CD4-positive, alpha-beta memory T cell (primary cell): ENCODE results near the gene PEPD. TPM values are rescaled to one million over a fixed set of nuclear protein-coding genes. Genes with fewer than 3 reads are reported as not detected.

ENCODE experiments used
- CTCF ChIA-PET: fragments of 350-600 bp; sonication (Branson Sonifier 250); formaldehyde crosslinking; loops from one replicate; lab custom pipeline; 2021; ENCODE audit warnings: inconsistent platforms; ENCODE audit not compliant: partially characterized antibody; lab: Charles Lee
- POLR2A ChIA-PET: fragments of 350-600 bp; sonication (Branson Sonifier 250); formaldehyde crosslinking; loops from one replicate; lab custom pipeline; 2021; ENCODE audit not compliant: partially characterized antibody; lab: Charles Lee
- DNase-seq, 5 donors: peaks; one replicate each; pipeline versions ENCODE4 v3.0.0 to v3.0.0-alpha.2; 2020 to 2022; ENCODE audit warnings: mixed read lengths in 1 of 5
- H3K27ac ChIP-seq: one replicate; pipeline ENCODE4 v1.7.0; 2013; ENCODE audit warnings: low read depth, low read length
- H3K27me3 ChIP-seq: 2 replicates; pipeline ENCODE4 v1.7.0; 2013; ENCODE audit warnings: mild to moderate bottlenecking, low read length, moderate library complexity; ENCODE audit not compliant: insufficient read depth
- H3K36me3 ChIP-seq: 2 replicates; pipeline ENCODE4 v1.7.0; 2013; ENCODE audit warnings: mild to moderate bottlenecking, low read length, moderate library complexity; ENCODE audit not compliant: insufficient read depth
- H3K4me1 ChIP-seq: 2 replicates; pipeline ENCODE4 v1.7.0; 2013; ENCODE audit warnings: mild to moderate bottlenecking, low read length, moderate library complexity; ENCODE audit not compliant: insufficient read depth
- H3K4me3 ChIP-seq, 2 donors: one replicate each; pipeline ENCODE4 v1.7.0; 2013; ENCODE audit warnings: low read length in 2 of 2, mild to moderate bottlenecking in 1 of 2
- H3K9me3 ChIP-seq, 2 donors: one replicate each; pipeline ENCODE4 v1.7.0; 2013; ENCODE audit warnings: low read length in 2 of 2, control low read depth in 1 of 2; ENCODE audit not compliant: control insufficient read depth in 1 of 2
- H3K27ac Mint-ChIP-seq, 7 donors: one replicate each; pipeline ENCODE4 v1.8.0; 2020 to 2021; ENCODE audit warnings: mixed read lengths in 7 of 7, mild to moderate bottlenecking in 6 of 7, inconsistent platforms in 3 of 7, moderate library complexity in 3 of 7
- H3K27me3 Mint-ChIP-seq, 2 donors: one replicate each; pipeline ENCODE4 v1.8.0; 2020 to 2021; ENCODE audit warnings: mixed read lengths in 2 of 2
- H3K36me3 Mint-ChIP-seq, 2 donors: one replicate each; pipeline ENCODE4 v1.8.0; 2020 to 2021; ENCODE audit warnings: mixed read lengths in 2 of 2, inconsistent platforms in 1 of 2, mild to moderate bottlenecking in 1 of 2
- H3K4me1 Mint-ChIP-seq, 4 donors: one replicate each; pipeline ENCODE4 v1.8.0; 2020 to 2021; ENCODE audit warnings: mixed read lengths in 4 of 4, mild to moderate bottlenecking in 1 of 4
- H3K4me3 Mint-ChIP-seq, 8 donors: one replicate each; pipeline ENCODE4 v1.8.0; 2020 to 2021; ENCODE audit warnings: mixed read lengths in 8 of 8, mild to moderate bottlenecking in 7 of 8, moderate library complexity in 6 of 8, inconsistent platforms in 3 of 8
- H3K9me3 Mint-ChIP-seq, 8 donors: one replicate each; pipeline ENCODE4 v1.8.0; 2020 to 2021; ENCODE audit warnings: mixed read lengths in 8 of 8, mild to moderate bottlenecking in 5 of 8, inconsistent platforms in 3 of 8, moderate library complexity in 1 of 8
- intact Hi-C: fragments of 100-400 bp; cut with micrococcal nuclease; formaldehyde crosslinking; loops from one replicate; pipeline ENCODE4 v1.15.1; 2023
- polyA plus RNA-seq, 2 donors: library from polyadenylated mRNA; unstranded; fragments of 300-500 nt; fragmentation: Illumina TruSeq; gene quantifications; one replicate each; pipeline ENCODE4 v1.2.3, GENCODE V29; 2021
- total RNA-seq, 2 experiments: library from RNA; stranded (reverse); gene quantifications; one replicate each; pipeline ENCODE4 v1.2.3, GENCODE V29; 2021

PEPD gene
- total and polyA plus RNA-seq, 4 experiments from 2014 or later, result 27.6 to 213 (median 77.8) TPM

GRCh38 chr19:33471111-33471996, 50.2 kb downstream of the PEPD start:
- ChIA-PET CTCF (no interaction called here), POLR2A (no interaction called here)
- Mint-ChIP-seq H3K4me1 (peaks cover 0 to 10% (median 6%) of the 10 kb centered on the region in 4 donors), H3K9me3 (no peaks in the 10 kb centered on the region), H3K36me3 (peaks cover 3 to 24% of the 10 kb centered on the region in 2 donors), H3K27ac (peak overlapping the region in 1 of 7 donors; percentile 48), H3K27me3 (no peaks in the 10 kb centered on the region), H3K4me3 (no peak overlapping the region)
- Histone ChIP-seq H3K4me3 (no peak overlapping the region), H3K36me3 (no peaks in the 10 kb centered on the region), H3K27me3 (no peaks in the 10 kb centered on the region), H3K27ac (no peak overlapping the region), H3K9me3 (no peaks in the 10 kb centered on the region), H3K4me1 (no peaks in the 10 kb centered on the region)
- no peak for DNase-seq
- intact Hi-C loops, result no loop called here

GRCh38 chr19:33470686-33471085, 50.9 kb downstream of the PEPD start:
- Mint-ChIP-seq H3K27ac (peak overlapping the region in 1 of 7 donors; percentile 20), H3K27me3 (no peaks in the 10 kb centered on the region), H3K4me3 (no peak overlapping the region), H3K4me1 (peaks cover 0 to 10% (median 6%) of the 10 kb centered on the region in 4 donors), H3K36me3 (peaks cover 3 to 18% of the 10 kb centered on the region in 2 donors), H3K9me3 (no peaks in the 10 kb centered on the region)
- no peaks in the 10 kb centered on the region for H3K4me1 ChIP-seq
- no peak overlapping the region for H3K4me3 ChIP-seq
- no peaks in the 10 kb centered on the region for H3K36me3 ChIP-seq
- intact Hi-C loops, result no loop called here
- H3K27ac ChIP-seq, result no peak overlapping the region
- POLR2A ChIA-PET, result no interaction called here
- H3K9me3 ChIP-seq, result no peaks in the 10 kb centered on the region
- no peak for DNase-seq
- CTCF ChIA-PET, result no interaction called here
- no peaks in the 10 kb centered on the region for H3K27me3 ChIP-seq

- peaks cover 0 to 10% (median 6%) of the 10 kb centered on the region in 4 donors for H3K4me1 Mint-ChIP-seq
- Histone ChIP-seq H3K27me3 (no peaks in the 10 kb centered on the region), H3K4me3 (no peak overlapping the region), H3K4me1 (no peaks in the 10 kb centered on the region), H3K9me3 (no peaks in the 10 kb centered on the region), H3K36me3 (no peaks in the 10 kb centered on the region), H3K27ac (no peak overlapping the region)
- peak overlapping the region in 1 of 7 donors; percentile 35 for H3K27ac Mint-ChIP-seq
- no peak for DNase-seq
- H3K4me3 Mint-ChIP-seq, result no peak overlapping the region
- H3K27me3 Mint-ChIP-seq, result no peaks in the 10 kb centered on the region
- peaks cover 8 to 16% of the 10 kb centered on the region in 2 donors for H3K36me3 Mint-ChIP-seq
- CTCF ChIA-PET, result no interaction called here
- no peaks in the 10 kb centered on the region for H3K9me3 Mint-ChIP-seq
- intact Hi-C loops, result no loop called here
- POLR2A ChIA-PET, result no interaction called here
Measured at GRCh38 chr19:33470040-33470330, 51.6 kb downstream of the PEPD start.

- peak overlapping the region in 1 of 7 donors; percentile 82 for H3K27ac Mint-ChIP-seq
- POLR2A ChIA-PET, result no interaction called here
- no peak for DNase-seq
Measured at GRCh38 chr19:33469171-33470039, 52.2 kb downstream of the PEPD start.

GRCh38 chr19:33468361-33469170, 53.0 kb downstream of the PEPD start:
- H3K4me1 Mint-ChIP-seq, result peaks cover 0 to 7% (median 4%) of the 10 kb centered on the region in 4 donors
- no peak overlapping the region for H3K4me3 ChIP-seq
- no peaks in the 10 kb centered on the region for H3K27me3 ChIP-seq
- H3K4me3 Mint-ChIP-seq, result no peak overlapping the region
- no peaks in the 10 kb centered on the region for H3K27me3 Mint-ChIP-seq
- no peak overlapping the region for H3K27ac Mint-ChIP-seq
- H3K4me1 ChIP-seq, result no peaks in the 10 kb centered on the region
- H3K36me3 Mint-ChIP-seq, result peaks cover 5 to 9% of the 10 kb centered on the region in 2 donors
- intact Hi-C loops, result no loop called here
- no peaks in the 10 kb centered on the region for H3K9me3 ChIP-seq
- no peaks in the 10 kb centered on the region for H3K36me3 ChIP-seq
- ChIA-PET CTCF (no interaction called here), POLR2A (no interaction called here)
- DNase-seq, result no peak
- no peak overlapping the region for H3K27ac ChIP-seq
- no peaks in the 10 kb centered on the region for H3K9me3 Mint-ChIP-seq

More at GRCh38 chr19:33469171-33470039, 52.2 kb downstream of the PEPD start:
- intact Hi-C loops, result no loop called here
- CTCF ChIA-PET, result no interaction called here
- Mint-ChIP-seq H3K27me3 (no peaks in the 10 kb centered on the region), H3K4me3 (no peak overlapping the region), H3K36me3 (peaks cover 7 to 15% of the 10 kb centered on the region in 2 donors), H3K4me1 (peaks cover 0 to 9% (median 6%) of the 10 kb centered on the region in 4 donors), H3K9me3 (no peaks in the 10 kb centered on the region)
- H3K36me3 ChIP-seq, result no peaks in the 10 kb centered on the region
- H3K9me3 ChIP-seq, result no peaks in the 10 kb centered on the region
- H3K4me3 ChIP-seq, result no peak overlapping the region
- H3K27ac ChIP-seq, result no peak overlapping the region
- H3K4me1 ChIP-seq, result no peaks in the 10 kb centered on the region
- H3K27me3 ChIP-seq, result no peaks in the 10 kb centered on the region

GRCh38 chr19:33467851-33468250, 53.7 kb downstream of the PEPD start:
- Histone ChIP-seq H3K4me1 (no peaks in the 10 kb centered on the region), H3K27me3 (no peaks in the 10 kb centered on the region), H3K36me3 (no peaks in the 10 kb centered on the region), H3K4me3 (no peak overlapping the region), H3K27ac (no peak overlapping the region), H3K9me3 (no peaks in the 10 kb centered on the region)
- H3K4me1 Mint-ChIP-seq, result peaks cover 0 to 7% (median 4%) of the 10 kb centered on the region in 4 donors
- DNase-seq, result no peak
- H3K27ac Mint-ChIP-seq, result no peak overlapping the region
- peaks cover 10 to 12% of the 10 kb centered on the region in 2 donors for H3K36me3 Mint-ChIP-seq
- no peaks in the 10 kb centered on the region for H3K27me3 Mint-ChIP-seq
- ChIA-PET CTCF (no interaction called here), POLR2A (no interaction called here)
- intact Hi-C loops, result no loop called here
- no peaks in the 10 kb centered on the region for H3K9me3 Mint-ChIP-seq
- H3K4me3 Mint-ChIP-seq, result no peak overlapping the region
